Measurements from ENCODE around the gene CCDC124. TPM values are rescaled to one million over a fixed set of nuclear protein-coding genes. Genes with fewer than 3 reads are reported as not detected.

CCDC124 gene
- total and polyA plus RNA-seq, 4 donors, result 35.5 to 146 (median 102) TPM

- DNase-seq (peak in 1 of 3 donors; percentile 39), ATAC-seq (ENCODE audit: insufficient read depth, low FRiP score) (no peak)
- Histone ChIP-seq H3K36me3 (ENCODE audit: control insufficient read depth in 4 of 4, insufficient read depth in 4 of 4, low read length in 4 of 4) (no peaks in the 10 kb centered on the region), H3K27ac (ENCODE audit: low read depth in 1 of 2, low read length in 1 of 2) (no peak overlapping the region), H3K27me3 (ENCODE audit: control insufficient read depth in 3 of 3, insufficient read depth in 3 of 3, low read length in 2 of 3) (peaks cover 0 to 2% (median 2%) of the 10 kb centered on the region in 3 donors), H3K9me3 (ENCODE audit: control insufficient read depth in 4 of 4, insufficient read depth in 3 of 4, low read length in 3 of 4) (no peaks in the 10 kb centered on the region), H3K9ac (ENCODE audit: insufficient read depth in 1 of 2, low read length in 2 of 2) (no peak overlapping the region), H3K4me1 (ENCODE audit: control insufficient read depth in 5 of 5, insufficient read depth in 5 of 5, low read length in 5 of 5) (peaks cover 0 to 5% (median 3%) of the 10 kb centered on the region in 5 donors), H3K4me3 (no peak overlapping the region)
- no peak for TF ChIP-seq CTCF (IDR thresholded peaks at IDR 0.05; ENCODE audit: control extremely low read depth, extremely low read depth)
- WGBS, 2 donors, result 70 to 72% methylated on average over 13 of the region's 13 CpGs
Measured at GRCh38 chr19:17963936-17964691, 31.3 kb downstream of the CCDC124 start.

GRCh38 chr19:17965370-17966128, 32.7 kb downstream of the CCDC124 start:
- peak in 1 of 3 donors; percentile 9 for DNase-seq
- no peak overlapping the region for H3K9ac ChIP-seq (ENCODE audit: insufficient read depth in 1 of 2, low read length in 2 of 2)
- H3K27ac ChIP-seq (ENCODE audit: low read depth in 1 of 2, low read length in 1 of 2), result no peak overlapping the region
- no peak for TF ChIP-seq CTCF (IDR thresholded peaks at IDR 0.05; ENCODE audit: control extremely low read depth, extremely low read depth)
- WGBS, 2 donors, result 68 to 77% methylated on average over 11 of the region's 11 CpGs
- H3K4me1 ChIP-seq (ENCODE audit: control insufficient read depth in 5 of 5, insufficient read depth in 5 of 5, low read length in 5 of 5), result peaks cover 0 to 5% (median 3%) of the 10 kb centered on the region in 5 donors
- no peak for ATAC-seq (ENCODE audit: insufficient read depth, low FRiP score)
- no peak overlapping the region for H3K4me3 ChIP-seq
- H3K27me3 ChIP-seq (ENCODE audit: control insufficient read depth in 3 of 3, insufficient read depth in 3 of 3, low read length in 2 of 3), result peaks cover 0 to 2% (median 2%) of the 10 kb centered on the region in 3 donors
- H3K9me3 ChIP-seq (ENCODE audit: control insufficient read depth in 4 of 4, insufficient read depth in 3 of 4, low read length in 3 of 4), result no peaks in the 10 kb centered on the region
- no peaks in the 10 kb centered on the region for H3K36me3 ChIP-seq (ENCODE audit: control insufficient read depth in 4 of 4, insufficient read depth in 4 of 4, low read length in 4 of 4)

- ATAC-seq (ENCODE audit: insufficient read depth, low FRiP score), result no peak
- H3K4me1 ChIP-seq (ENCODE audit: control insufficient read depth in 5 of 5, insufficient read depth in 5 of 5, low read length in 5 of 5), result peaks cover 0 to 5% (median 3%) of the 10 kb centered on the region in 5 donors
- no peak overlapping the region for H3K9ac ChIP-seq (ENCODE audit: insufficient read depth in 1 of 2, low read length in 2 of 2)
- H3K9me3 ChIP-seq (ENCODE audit: control insufficient read depth in 4 of 4, insufficient read depth in 3 of 4, low read length in 3 of 4), result no peaks in the 10 kb centered on the region
- no peak for TF ChIP-seq CTCF (IDR thresholded peaks at IDR 0.05; ENCODE audit: control extremely low read depth, extremely low read depth)
- H3K27ac ChIP-seq (ENCODE audit: low read depth in 1 of 2, low read length in 1 of 2), result no peak overlapping the region
- peak in 1 of 3 donors; percentile 9 for DNase-seq
- peaks cover 0 to 2% (median 2%) of the 10 kb centered on the region in 3 donors for H3K27me3 ChIP-seq (ENCODE audit: control insufficient read depth in 3 of 3, insufficient read depth in 3 of 3, low read length in 2 of 3)
- H3K36me3 ChIP-seq (ENCODE audit: control insufficient read depth in 4 of 4, insufficient read depth in 4 of 4, low read length in 4 of 4), result no peaks in the 10 kb centered on the region
- H3K4me3 ChIP-seq, result no peak overlapping the region
- 43 to 54% methylated on average over 2 of the region's 2 CpGs for WGBS, 2 donors
Measured at GRCh38 chr19:17966129-17966483, 33.3 kb downstream of the CCDC124 start.

Data from lung (tissue), 12 donors.